Neural crest cell (in vitro differentiated cells): Measurements from ENCODE around the gene CACNA2D2. TPM values are rescaled to one million over a fixed set of nuclear protein-coding genes. Genes with fewer than 3 reads are reported as not detected.

Experiments
- DNase-seq: peaks from one replicate; pipeline ENCODE4 v3.0.0; 2021; ENCODE audit warnings: low read depth, mixed read lengths, low spot score
- H3K27ac Mint-ChIP-seq: one replicate; pipeline ENCODE4 v1.8.0; 2021; ENCODE audit warnings: mild to moderate bottlenecking, mixed read lengths; ENCODE audit not compliant: unreplicated experiment
- H3K27me3 Mint-ChIP-seq: 2 replicates; pipeline ENCODE4 v1.8.0; 2021; ENCODE audit warnings: low read depth, mild to moderate bottlenecking, mixed read lengths
- H3K36me3 Mint-ChIP-seq: 2 replicates; pipeline ENCODE4 v1.8.0; 2021; ENCODE audit warnings: low read depth, mild to moderate bottlenecking, mixed read lengths
- H3K4me1 Mint-ChIP-seq: 2 replicates; pipeline ENCODE4 v1.8.0; 2021; ENCODE audit warnings: mixed read lengths
- H3K4me3 Mint-ChIP-seq: one replicate; pipeline ENCODE4 v1.8.0; 2021; ENCODE audit warnings: mild to moderate bottlenecking, mixed read lengths
- H3K9me3 Mint-ChIP-seq: 2 replicates; pipeline ENCODE4 v1.8.0; 2021; ENCODE audit warnings: mixed read lengths
- CTCF ChIP-seq: fragments of 200-600 bp; sonication (generic); conservative IDR thresholded peaks from 2 replicates; pipeline ENCODE4 v1.5.0; 2021; ENCODE audit warnings: antibody characterized with exemption, mild to moderate bottlenecking
- total RNA-seq: library from RNA; stranded (reverse); gene quantifications from 2 replicates; pipeline ENCODE4 v1.2.1, GENCODE V29; 2021

Gene CACNA2D2
- total RNA-seq, 1 donor from 2014 or later, result 8.7 TPM

- no peak overlapping the region for H3K4me3 Mint-ChIP-seq
- no peak for DNase-seq
- H3K27me3 Mint-ChIP-seq, result no peaks in the 10 kb centered on the region
- no peak for TF ChIP-seq CTCF
- H3K4me1 Mint-ChIP-seq, result no peaks in the 10 kb centered on the region
- H3K27ac Mint-ChIP-seq, result no peak overlapping the region
- H3K9me3 Mint-ChIP-seq, result no peaks in the 10 kb centered on the region
- H3K36me3 Mint-ChIP-seq, result no peaks in the 10 kb centered on the region
Measured at GRCh38 chr3:50415816-50416215, 87.6 kb downstream of the CACNA2D2 start.

- TF ChIP-seq CTCF, result peak; percentile 23
- Mint-ChIP-seq H3K4me3 (no peak overlapping the region), H3K9me3 (no peaks in the 10 kb centered on the region), H3K27ac (no peak overlapping the region), H3K36me3 (no peaks in the 10 kb centered on the region), H3K27me3 (no peaks in the 10 kb centered on the region), H3K4me1 (no peaks in the 10 kb centered on the region)
- no peak for DNase-seq
Measured at GRCh38 chr3:50415061-50415460, 88.4 kb downstream of the CACNA2D2 start.

- H3K36me3 Mint-ChIP-seq, result no peaks in the 10 kb centered on the region
- H3K4me3 Mint-ChIP-seq, result no peak overlapping the region
- no peak for DNase-seq
- no peaks in the 10 kb centered on the region for H3K9me3 Mint-ChIP-seq
- TF ChIP-seq CTCF, result no peak
- no peaks in the 10 kb centered on the region for H3K27me3 Mint-ChIP-seq
- H3K4me1 Mint-ChIP-seq, result no peaks in the 10 kb centered on the region
- H3K27ac Mint-ChIP-seq, result no peak overlapping the region
Measured at GRCh38 chr3:50414616-50415015, 88.8 kb downstream of the CACNA2D2 start.

- H3K36me3 Mint-ChIP-seq, result no peaks in the 10 kb centered on the region
- no peak for TF ChIP-seq CTCF
- H3K4me1 Mint-ChIP-seq, result no peaks in the 10 kb centered on the region
- H3K27me3 Mint-ChIP-seq, result no peaks in the 10 kb centered on the region
- H3K27ac Mint-ChIP-seq, result peak overlapping the region; percentile 40
- H3K9me3 Mint-ChIP-seq, result no peaks in the 10 kb centered on the region
- DNase-seq, result no peak
- H3K4me3 Mint-ChIP-seq, result no peak overlapping the region
Measured at GRCh38 chr3:50412231-50412754, 91.1 kb downstream of the CACNA2D2 start.

- Mint-ChIP-seq H3K27ac (no peak overlapping the region), H3K9me3 (no peaks in the 10 kb centered on the region), H3K27me3 (no peaks in the 10 kb centered on the region), H3K4me1 (peaks cover 5% of the 10 kb centered on the region), H3K36me3 (no peaks in the 10 kb centered on the region), H3K4me3 (no peak overlapping the region)
- TF ChIP-seq CTCF, result no peak
- no peak for DNase-seq
Measured at GRCh38 chr3:50411229-50411628, 92.2 kb downstream of the CACNA2D2 start.
